HepG2 (cell line): ENCODE results near the gene VEGFA. TPM values are rescaled to one million over a fixed set of nuclear protein-coding genes. Genes with fewer than 3 reads are reported as not detected.
A peak's percentile ranks its signal among the peaks of the same experiment; 100 is the strongest.

Source experiments
- BORCS8-MEF2B ChIP-seq: sonication (generic); formaldehyde crosslinking; IDR thresholded peaks from 2 replicates; pipeline ENCODE4 v1.8.0; 2022; ENCODE audit warnings: mild to moderate bottlenecking, missing genetic modification reagents
- FOXP1 ChIP-seq, 2 experiments: fragments of 450-650 bp in 1 of 2; IDR thresholded peaks; 2 replicates each; pipeline ENCODE4 v1.6.1; 2017 to 2018; ENCODE audit warnings: antibody characterized with exemption in 1 of 2
- MIER3 ChIP-seq: IDR thresholded peaks from 2 replicates; pipeline ENCODE4 v1.6.1; 2016; ENCODE audit warnings: missing compliant biosample characterization, borderline replicate concordance
- POGK ChIP-seq: sonication (generic); formaldehyde crosslinking; conservative IDR thresholded peaks from 2 replicates; pipeline ENCODE4 v1.8.0; 2022; ENCODE audit warnings: mild to moderate bottlenecking, moderate library complexity, missing genetic modification reagents
- TEAD2 ChIP-seq: sonication (generic); formaldehyde crosslinking; IDR thresholded peaks from 2 replicates; pipeline ENCODE4 v1.9.0; 2021; ENCODE audit warnings: missing genetic modification reagents
- TERF1 ChIP-seq: sonication (generic); formaldehyde crosslinking; IDR thresholded peaks from 2 replicates; pipeline ENCODE4 v1.8.0; 2022; ENCODE audit warnings: mild to moderate bottlenecking, missing genetic modification reagents, moderate library complexity
- TFE3 ChIP-seq: IDR thresholded peaks from 2 replicates; pipeline ENCODE4 v1.6.1; 2016
- ZNF318 ChIP-seq: sonication (generic); formaldehyde crosslinking; IDR thresholded peaks from 2 replicates; pipeline ENCODE4 v1.4.0; 2020; ENCODE audit warnings: mild to moderate bottlenecking, missing genetic modification reagents
- ZNF577 ChIP-seq: sonication (generic); formaldehyde crosslinking; IDR thresholded peaks from 2 replicates; pipeline ENCODE4 v1.4.0; 2020; ENCODE audit warnings: mild to moderate bottlenecking, low read depth, missing genetic modification reagents, borderline replicate concordance
- polyA plus RNA-seq, 8 experiments: library from polyadenylated mRNA; depleted of rRNA in 3 of 8; stranded (reverse) in 7 of 8; unstranded in 1 of 8; fragments of >200 nt; fragmentation: Illumina TruSeq in 4 of 8; extraction: Trizol in 4 of 8; gene quantifications; 2 replicates each; pipeline versions ENCODE4 v1.2.1 to v1.2.3, GENCODE V29; 2011 to 2016; ENCODE audit warnings: low read depth in 4 of 8, missing spikeins in 1 of 8, mixed read lengths in 1 of 8; ENCODE audit not compliant: insufficient read depth in 1 of 8
- total RNA-seq, 5 experiments: library from RNA; depleted of rRNA; stranded (reverse); fragments of >200 nt; fragmentation: Illumina TruSeq; extraction: Trizol; gene quantifications; 2 replicates each; pipeline ENCODE4 v1.2.3, GENCODE V29; 2016; ENCODE audit warnings: low read depth in 1 of 5
- TF ChIP-seq, protein P1 (sequence below): IDR thresholded peaks from 2 replicates; pipeline ENCODE4 v1.6.1; 2016; ENCODE audit warnings: low read depth, control low read depth
- TF ChIP-seq, protein P2 (sequence below): sonication (generic); formaldehyde crosslinking; IDR thresholded peaks from 2 replicates; pipeline ENCODE4 v1.4.0; 2020; ENCODE audit warnings: missing genetic modification reagents, borderline replicate concordance

The VEGFA gene
- total and polyA plus RNA-seq, 2 of the 13 experiments (the other 11 are each of a cell fraction or from before 2014, with no cell fraction given), result 68.1 to 629 TPM

- TF ChIP-seq, protein P1, sequence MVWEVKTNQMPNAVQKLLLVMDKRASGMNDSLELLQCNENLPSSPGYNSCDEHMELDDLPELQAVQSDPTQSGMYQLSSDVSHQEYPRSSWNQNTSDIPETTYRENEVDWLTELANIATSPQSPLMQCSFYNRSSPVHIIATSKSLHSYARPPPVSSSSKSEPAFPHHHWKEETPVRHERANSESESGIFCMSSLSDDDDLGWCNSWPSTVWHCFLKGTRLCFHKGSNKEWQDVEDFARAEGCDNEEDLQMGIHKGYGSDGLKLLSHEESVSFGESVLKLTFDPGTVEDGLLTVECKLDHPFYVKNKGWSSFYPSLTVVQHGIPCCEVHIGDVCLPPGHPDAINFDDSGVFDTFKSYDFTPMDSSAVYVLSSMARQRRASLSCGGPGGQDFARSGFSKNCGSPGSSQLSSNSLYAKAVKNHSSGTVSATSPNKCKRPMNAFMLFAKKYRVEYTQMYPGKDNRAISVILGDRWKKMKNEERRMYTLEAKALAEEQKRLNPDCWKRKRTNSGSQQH, result no peak
- TF ChIP-seq, protein P2, sequence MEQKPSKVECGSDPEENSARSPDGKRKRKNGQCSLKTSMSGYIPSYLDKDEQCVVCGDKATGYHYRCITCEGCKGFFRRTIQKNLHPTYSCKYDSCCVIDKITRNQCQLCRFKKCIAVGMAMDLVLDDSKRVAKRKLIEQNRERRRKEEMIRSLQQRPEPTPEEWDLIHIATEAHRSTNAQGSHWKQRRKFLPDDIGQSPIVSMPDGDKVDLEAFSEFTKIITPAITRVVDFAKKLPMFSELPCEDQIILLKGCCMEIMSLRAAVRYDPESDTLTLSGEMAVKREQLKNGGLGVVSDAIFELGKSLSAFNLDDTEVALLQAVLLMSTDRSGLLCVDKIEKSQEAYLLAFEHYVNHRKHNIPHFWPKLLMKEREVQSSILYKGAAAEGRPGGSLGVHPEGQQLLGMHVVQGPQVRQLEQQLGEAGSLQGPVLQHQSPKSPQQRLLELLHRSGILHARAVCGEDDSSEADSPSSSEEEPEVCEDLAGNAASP, result peak; percentile 51; the same call in 1 of the 2 replicates
- TF ChIP-seq ZNF318 (CRISPR knock-in tag) (peak; percentile 66; the same call in 1 of the 2 replicates), FOXP1 (IDR thresholded peaks at IDR 0.05) (no peak), FOXP1 (CRISPR knock-in tag; IDR thresholded peaks at IDR 0.05) (peak; percentile 73; the same call in 1 of the 2 replicates), ZNF577 (CRISPR knock-in tag) (no peak), TERF1 (CRISPR knock-in tag) (no peak), TEAD2 (CRISPR knock-in tag) (no peak), POGK (no peak), MIER3 (CRISPR knock-in tag) (0 out of 2 replicates have a peak, but pooled peaks have one; percentile 62), TFE3 (peak; percentile 96), BORCS8-MEF2B (0 out of 2 replicates have a peak, but pooled peaks have one; percentile 44)
Measured at GRCh38 chr6:43798688-43799444, 28.9 kb downstream of the VEGFA start (continued).
